ENCODE data around the gene ALG13. TPM values are rescaled to one million over a fixed set of nuclear protein-coding genes. Genes with fewer than 3 reads are reported as not detected.
"Not testable (repeated sequence)": the region's sequence is repeated elsewhere in the genome, so short reads cannot be mapped to it uniquely, and the experiment has no call there.

Gene ALG13
- total RNA-seq, 2 donors from 2014 or later: 38.6 to 77.2 TPM

GRCh38 chrX:111641969-111642368 lies 39.0 kb upstream of the ALG13 start:
- H3K9ac ChIP-seq (ENCODE audit: extremely low read depth, low read length, poor library complexity, severe bottlenecking): no peak overlapping the region
- TF ChIP-seq CTCF (conservative IDR thresholded peaks at IDR 0.05): no peak

GRCh38 chrX:111645165-111645564 lies 35.8 kb upstream of the ALG13 start:
- H3K9me3 Mint-ChIP-seq; H3K27me3 ChIP-seq (ENCODE audit: control insufficient read depth, insufficient read depth, low read length, poor library complexity, severe bottlenecking); DNase-seq; H3K4me1 ChIP-seq (ENCODE audit: control insufficient read depth, insufficient read depth, low read length); H3K9ac ChIP-seq (ENCODE audit: extremely low read depth, low read length, poor library complexity, severe bottlenecking); H3K9me3 ChIP-seq (ENCODE audit: control insufficient read depth, low read length); H3K27ac ChIP-seq (ENCODE audit: low read depth, low read length); H3K27ac Mint-ChIP-seq; H3K27me3 Mint-ChIP-seq (ENCODE audit: insufficient read depth); H3K36me3 Mint-ChIP-seq (ENCODE audit: low read depth); H3K4me3 ChIP-seq (ENCODE audit: low read length); H3K36me3 ChIP-seq (ENCODE audit: control insufficient read depth, insufficient read depth, low read length); H3K4me3 Mint-ChIP-seq; H3K4me1 Mint-ChIP-seq: not testable (repeated sequence)
- WGBS, 2 experiments (ENCODE audit: insufficient coverage in 1 of 2, insufficient read length in 1 of 2): 90% methylated on average over 3 of the region's 3 CpGs; no CpG with 5 or more reads in 1 of the 2 experiments

More at GRCh38 chrX:111641969-111642368, 39.0 kb upstream of the ALG13 start:
- no peak overlapping the region for H3K27ac ChIP-seq (ENCODE audit: low read depth, low read length)
- H3K4me1 Mint-ChIP-seq: no peaks in the 10 kb centered on the region
- H3K36me3 Mint-ChIP-seq (ENCODE audit: low read depth): no peaks in the 10 kb centered on the region
- H3K9me3 Mint-ChIP-seq: no peaks in the 10 kb centered on the region
- no peak overlapping the region for H3K4me3 ChIP-seq (ENCODE audit: low read length)
- H3K27ac Mint-ChIP-seq: no peak overlapping the region
- H3K27me3 Mint-ChIP-seq (ENCODE audit: insufficient read depth): no peaks in the 10 kb centered on the region
- H3K27me3 ChIP-seq (ENCODE audit: control insufficient read depth, insufficient read depth, low read length, poor library complexity, severe bottlenecking): no peaks in the 10 kb centered on the region
- no peak for DNase-seq
- no peaks in the 10 kb centered on the region for H3K9me3 ChIP-seq (ENCODE audit: control insufficient read depth, low read length)
- H3K4me3 Mint-ChIP-seq: no peak overlapping the region
- no peaks in the 10 kb centered on the region for H3K4me1 ChIP-seq (ENCODE audit: control insufficient read depth, insufficient read depth, low read length)
- WGBS, 2 experiments (ENCODE audit: insufficient coverage in 1 of 2, insufficient read length in 1 of 2): 88% methylated on average over 2 of the region's 3 CpGs; no CpG with 5 or more reads in 1 of the 2 experiments
- no peaks in the 10 kb centered on the region for H3K36me3 ChIP-seq (ENCODE audit: control insufficient read depth, insufficient read depth, low read length)

GRCh38 chrX:111645607-111646006 lies 35.4 kb upstream of the ALG13 start:
- no peaks in the 10 kb centered on the region for H3K9me3 Mint-ChIP-seq
- no peak for DNase-seq
- no peaks in the 10 kb centered on the region for H3K4me1 ChIP-seq (ENCODE audit: control insufficient read depth, insufficient read depth, low read length)
- no peak overlapping the region for H3K27ac Mint-ChIP-seq
- H3K9me3 ChIP-seq (ENCODE audit: control insufficient read depth, low read length): no peaks in the 10 kb centered on the region
- H3K4me3 Mint-ChIP-seq: no peak overlapping the region
- H3K27me3 ChIP-seq (ENCODE audit: control insufficient read depth, insufficient read depth, low read length, poor library complexity, severe bottlenecking): no peaks in the 10 kb centered on the region
- H3K27me3 Mint-ChIP-seq (ENCODE audit: insufficient read depth): no peaks in the 10 kb centered on the region
- no peak overlapping the region for H3K4me3 ChIP-seq (ENCODE audit: low read length)
- no peaks in the 10 kb centered on the region for H3K36me3 ChIP-seq (ENCODE audit: control insufficient read depth, insufficient read depth, low read length)
- no peak overlapping the region for H3K27ac ChIP-seq (ENCODE audit: low read depth, low read length)
- H3K36me3 Mint-ChIP-seq (ENCODE audit: low read depth): no peaks in the 10 kb centered on the region
- no peaks in the 10 kb centered on the region for H3K4me1 Mint-ChIP-seq
- no peak for TF ChIP-seq CTCF (conservative IDR thresholded peaks at IDR 0.05)
- H3K9ac ChIP-seq (ENCODE audit: extremely low read depth, low read length, poor library complexity, severe bottlenecking): no peak overlapping the region

- Mint-ChIP-seq H3K9me3 (no peaks in the 10 kb centered on the region), H3K27ac (no peak overlapping the region), H3K4me1 (no peaks in the 10 kb centered on the region), H3K4me3 (no peak overlapping the region), H3K36me3 (ENCODE audit: low read depth) (no peaks in the 10 kb centered on the region), H3K27me3 (ENCODE audit: insufficient read depth) (no peaks in the 10 kb centered on the region)
- no peak for DNase-seq
- Histone ChIP-seq H3K4me3 (ENCODE audit: low read length) (no peak overlapping the region), H3K9me3 (ENCODE audit: control insufficient read depth, low read length) (no peaks in the 10 kb centered on the region), H3K9ac (ENCODE audit: extremely low read depth, low read length, poor library complexity, severe bottlenecking) (no peak overlapping the region), H3K36me3 (ENCODE audit: control insufficient read depth, insufficient read depth, low read length) (no peaks in the 10 kb centered on the region), H3K27me3 (ENCODE audit: control insufficient read depth, insufficient read depth, low read length, poor library complexity, severe bottlenecking) (no peaks in the 10 kb centered on the region), H3K4me1 (ENCODE audit: control insufficient read depth, insufficient read depth, low read length) (no peaks in the 10 kb centered on the region), H3K27ac (ENCODE audit: low read depth, low read length) (no peak overlapping the region)
- 100% methylated on average over 1 of the region's 1 CpG; no CpG with 5 or more reads in 1 of the 2 experiments for WGBS, 2 experiments (ENCODE audit: insufficient coverage in 1 of 2, insufficient read length in 1 of 2)
- no peak for TF ChIP-seq CTCF (conservative IDR thresholded peaks at IDR 0.05)
Measured at GRCh38 chrX:111646515-111646914, 34.5 kb upstream of the ALG13 start.

Measured in endodermal cell (in vitro differentiated cells).